Sigmoid colon (tissue), 7 donors: ENCODE measurements around the gene PRDM16. TPM values are rescaled to one million over a fixed set of nuclear protein-coding genes. Genes with fewer than 3 reads are reported as not detected.

Source experiments
- DNase-seq: peaks from one replicate; pipeline ENCODE4 v3.0.0-alpha.2; 2019
- H3K27ac ChIP-seq, 4 donors: fragments of 200-600 bp; sonication (generic); one replicate each; pipeline ENCODE4 v1.5.1; 2016 to 2019; ENCODE audit warnings: mild to moderate bottlenecking in 1 of 4
- H3K27me3 ChIP-seq, 3 donors: fragments of 200-600 bp; sonication (generic); one replicate each; pipeline ENCODE4 v1.5.1; 2019; ENCODE audit warnings: mild to moderate bottlenecking in 1 of 3
- H3K36me3 ChIP-seq, 4 donors: fragments of 200-600 bp; sonication (generic); one replicate each; pipeline ENCODE4 v1.5.1; 2016 to 2019
- H3K4me1 ChIP-seq, 4 donors: fragments of 200-600 bp; sonication (generic); one replicate each; pipeline ENCODE4 v1.5.1; 2017 to 2019
- H3K4me3 ChIP-seq, 4 donors: fragments of 200-600 bp; sonication (generic); one replicate each; pipeline ENCODE4 v1.5.1; 2017 to 2019; ENCODE audit warnings: mild to moderate bottlenecking in 2 of 4, moderate library complexity in 1 of 4
- H3K9me3 ChIP-seq, 4 donors: fragments of 200-600 bp in 3 of 4; sonication (generic) in 3 of 4; one replicate each; pipeline versions ENCODE4 v1.5.1 to v1.6.1; 2013 to 2019
- CTCF ChIP-seq, 4 experiments: fragments of 450-650 bp in 3 of 4; fragments of 200-600 bp in 1 of 4; IDR thresholded peaks; one replicate each; pipeline ENCODE4 v1.5.1; 2016 to 2019; ENCODE audit warnings: antibody characterized with exemption in 4 of 4, mild to moderate bottlenecking in 3 of 4, moderate library complexity in 2 of 4
- EP300 ChIP-seq, 4 donors: sonication (generic); formaldehyde crosslinking; IDR thresholded peaks; one replicate each; pipeline ENCODE4 v1.6.1; 2017; ENCODE audit warnings: antibody characterized with exemption in 4 of 4
- POLR2A ChIP-seq, 2 donors: fragments of 450-650 bp; IDR thresholded peaks; one replicate each; pipeline ENCODE4 v1.6.1; 2016; ENCODE audit warnings: antibody characterized with exemption in 2 of 2, mild to moderate bottlenecking in 2 of 2, moderate library complexity in 2 of 2
- POLR2AphosphoS5 ChIP-seq, 4 donors: sonication (generic); formaldehyde crosslinking; IDR thresholded peaks; one replicate each; pipeline ENCODE4 v1.6.1; 2017; ENCODE audit warnings: antibody characterized with exemption in 4 of 4
- WGBS, 2 donors: extraction: QIAGEN DNeasy Blood & Tissue Kit; methylation state at CpG; one replicate each; pipeline ENCODE4 v1.1.7; 2013; 5-methylcytosine and 5-hydroxymethylcytosine counted together
- intact Hi-C: fragments of 100-400 bp; cut with DNase I; formaldehyde crosslinking; loops from one replicate; pipeline ENCODE4 v1.15.1; 2023
- polyA plus RNA-seq, 3 donors: library from polyadenylated mRNA; stranded (reverse); fragments of 200-250 nt; gene quantifications; one replicate each; pipeline ENCODE4 v1.2.3, GENCODE V29; 2013
- total RNA-seq, 4 donors: library from RNA; depleted of rRNA; stranded (reverse); fragments of >200 nt; gene quantifications; one replicate each; pipeline ENCODE4 v1.1.0, GENCODE V29; 2016
- donor health status: healthy with polysubstance abuse.
- donor health status: Bipolar disorder and iron deficiency.
- donor health status: healthy.

PRDM16 gene
- total and polyA plus RNA-seq, 7 donors, result under 0.01 to 1.7 (median 0.49) TPM

GRCh38 chr1:3428899-3429298 lies 359.9 kb downstream of the PRDM16 start:
- peaks cover 0 to 5% (median 0%) of the 10 kb centered on the region in 4 donors for H3K4me1 ChIP-seq
- DNase-seq, result no peak
- H3K9me3 ChIP-seq, result no peaks in the 10 kb centered on the region
- intact Hi-C loops, result no loop called here
- no peak for TF ChIP-seq POLR2AphosphoS5 (IDR thresholded peaks at IDR 0.05)
- no peak for TF ChIP-seq POLR2A (IDR thresholded peaks at IDR 0.05)
- no peak for TF ChIP-seq EP300 (IDR thresholded peaks at IDR 0.05)
- TF ChIP-seq CTCF (IDR thresholded peaks at IDR 0.05), result no peak
- H3K27ac ChIP-seq, result no peak overlapping the region
- H3K36me3 ChIP-seq, result no peaks in the 10 kb centered on the region
- WGBS, 2 donors, result 86 to 89% methylated on average over 9 of the region's 9 CpGs
- no peak overlapping the region for H3K4me3 ChIP-seq
- H3K27me3 ChIP-seq, result peaks cover 0 to 52% (median 11%) of the 10 kb centered on the region in 3 donors

GRCh38 chr1:3429320-3429719 lies 360.3 kb downstream of the PRDM16 start:
- no peak for DNase-seq
- Histone ChIP-seq H3K4me1 (peaks cover 0 to 5% (median 0%) of the 10 kb centered on the region in 4 donors), H3K9me3 (no peaks in the 10 kb centered on the region), H3K36me3 (no peaks in the 10 kb centered on the region), H3K4me3 (no peak overlapping the region), H3K27ac (no peak overlapping the region), H3K27me3 (peaks cover 0 to 50% (median 8%) of the 10 kb centered on the region in 3 donors)
- no peak for TF ChIP-seq EP300 (IDR thresholded peaks at IDR 0.05)
- no peak for TF ChIP-seq POLR2A (IDR thresholded peaks at IDR 0.05)
- no peak for TF ChIP-seq POLR2AphosphoS5 (IDR thresholded peaks at IDR 0.05)
- TF ChIP-seq CTCF (IDR thresholded peaks at IDR 0.05), result no peak
- WGBS, 2 donors, result 86% methylated on average over 13 of the region's 13 CpGs
- intact Hi-C loops, result no loop called here

GRCh38 chr1:3429766-3430165 lies 360.8 kb downstream of the PRDM16 start:
- Histone ChIP-seq H3K36me3 (no peaks in the 10 kb centered on the region), H3K27me3 (peaks cover 0 to 48% (median 6%) of the 10 kb centered on the region in 3 donors), H3K4me3 (no peak overlapping the region), H3K4me1 (peaks cover 0 to 2% (median 0%) of the 10 kb centered on the region in 4 donors), H3K9me3 (no peaks in the 10 kb centered on the region), H3K27ac (no peak overlapping the region)
- no peak for DNase-seq
- TF ChIP-seq CTCF (IDR thresholded peaks at IDR 0.05), result no peak
- TF ChIP-seq POLR2AphosphoS5 (IDR thresholded peaks at IDR 0.05), result no peak
- TF ChIP-seq EP300 (IDR thresholded peaks at IDR 0.05), result no peak
- no peak for TF ChIP-seq POLR2A (IDR thresholded peaks at IDR 0.05)
- intact Hi-C loops, result no loop called here
- 88 to 91% methylated on average over 16 of the region's 16 CpGs for WGBS, 2 donors

- H3K9me3 ChIP-seq, result no peaks in the 10 kb centered on the region
- H3K27me3 ChIP-seq, result peaks cover 0 to 43% (median 6%) of the 10 kb centered on the region in 3 donors
- no peak overlapping the region for H3K4me3 ChIP-seq
- TF ChIP-seq EP300 (IDR thresholded peaks at IDR 0.05) (no peak), CTCF (IDR thresholded peaks at IDR 0.05) (no peak), POLR2AphosphoS5 (IDR thresholded peaks at IDR 0.05) (no peak), POLR2A (IDR thresholded peaks at IDR 0.05) (no peak)
- no peaks in the 10 kb centered on the region for H3K36me3 ChIP-seq
- DNase-seq, result no peak
- intact Hi-C loops, result no loop called here
- H3K27ac ChIP-seq, result no peak overlapping the region
- WGBS, 2 donors, result 88 to 91% methylated on average over 19 of the region's 19 CpGs
- H3K4me1 ChIP-seq, result no peaks in the 10 kb centered on the region
These were observed 361.4 kb downstream of the PRDM16 start for GRCh38 chr1:3430406-3430805.

GRCh38 chr1:3430820-3431219 lies 361.8 kb downstream of the PRDM16 start:
- WGBS, 2 donors, result 87% methylated on average over 22 of the region's 22 CpGs

More at GRCh38 chr1:3430820-3431219, 361.8 kb downstream of the PRDM16 start:
- no peaks in the 10 kb centered on the region for H3K4me1 ChIP-seq
- peaks cover 0 to 43% (median 6%) of the 10 kb centered on the region in 3 donors for H3K27me3 ChIP-seq
- H3K4me3 ChIP-seq, result no peak overlapping the region
- no peak overlapping the region for H3K27ac ChIP-seq
- no peak for DNase-seq
- no peak for TF ChIP-seq EP300 (IDR thresholded peaks at IDR 0.05)
- TF ChIP-seq POLR2AphosphoS5 (IDR thresholded peaks at IDR 0.05), result no peak
- no peak for TF ChIP-seq POLR2A (IDR thresholded peaks at IDR 0.05)
- TF ChIP-seq CTCF (IDR thresholded peaks at IDR 0.05), result no peak
- H3K9me3 ChIP-seq, result no peaks in the 10 kb centered on the region
- H3K36me3 ChIP-seq, result no peaks in the 10 kb centered on the region
- intact Hi-C loops, result no loop called here
